Ecto neural progenitor cell (in vitro differentiated cells): Measurements from ENCODE around the gene OR2F1.
"Not testable (repeated sequence)": the region's sequence is repeated elsewhere in the genome, so short reads cannot be mapped to it uniquely, and the experiment has no call there.

Source experiments
- DNase-seq: peaks from one replicate; pipeline ENCODE4 v3.0.0-alpha.2; 2018; ENCODE audit warnings: low spot score

Gene OR2F1

GRCh38 chr7:144009361-144009760 lies 54.7 kb downstream of the OR2F1 start:
- no peak for DNase-seq

DNA sequence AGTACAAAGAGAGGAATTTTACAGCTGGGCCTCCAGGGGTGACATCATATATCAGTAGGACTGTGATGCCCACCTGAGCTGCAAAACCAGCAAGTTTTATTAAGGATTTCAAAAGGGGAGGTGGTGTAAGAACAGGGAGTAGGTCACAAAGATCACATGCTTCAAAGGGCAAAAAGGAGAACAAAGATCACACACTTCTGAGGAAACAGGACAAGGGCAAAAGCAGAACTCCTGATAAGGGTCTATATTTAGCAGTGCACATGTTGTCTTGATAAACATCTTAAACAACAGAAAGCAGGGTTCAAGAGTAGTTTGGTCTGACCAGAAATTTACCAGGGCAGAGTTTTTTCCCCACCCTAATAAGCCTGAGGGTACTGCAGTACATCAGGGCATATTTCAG lies 55.4 kb downstream of the OR2F1 start:
- not testable (repeated sequence) for DNase-seq

GRCh38 chr7:144010821-144011220 lies 56.2 kb downstream of the OR2F1 start:
- not testable (repeated sequence) for DNase-seq

DNA sequence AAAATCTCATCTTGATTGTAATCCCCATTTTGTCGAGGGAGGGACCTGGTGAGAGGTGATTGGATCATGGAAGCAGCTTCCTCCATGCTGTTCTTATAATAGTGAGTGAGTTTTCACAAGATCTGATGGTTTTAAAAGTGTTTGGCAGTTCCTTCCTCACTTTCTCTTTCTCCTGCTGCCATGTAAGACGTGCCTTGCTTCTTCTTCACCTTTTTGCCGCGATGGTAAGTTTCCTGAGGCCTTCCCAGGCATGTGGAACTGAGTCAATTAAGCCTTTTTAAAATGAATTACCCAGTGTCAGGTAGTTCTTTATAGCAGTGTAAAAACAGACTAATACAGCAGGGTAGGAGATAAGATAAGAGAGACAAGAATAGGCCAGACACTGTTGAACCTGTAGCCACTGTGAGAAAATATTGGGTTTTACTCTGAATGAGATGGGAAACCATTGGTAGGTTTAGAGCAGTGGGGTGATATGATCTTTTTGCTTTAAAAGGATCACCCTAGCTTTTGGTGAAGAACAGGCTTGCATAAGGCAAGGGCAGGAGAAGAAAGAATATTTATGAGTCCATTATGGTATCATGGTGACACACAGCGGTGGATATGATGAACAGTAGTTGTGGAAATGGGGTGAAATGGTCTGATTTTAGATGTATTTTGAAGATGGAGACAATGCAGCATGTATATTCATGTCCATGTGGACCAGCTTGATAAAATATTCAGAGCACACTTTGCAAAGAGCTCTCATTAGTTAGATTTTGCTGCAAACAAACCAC lies 57.0 kb downstream of the OR2F1 start:
- DNase-seq, result no peak
